ENCODE measurements around the gene GABARAPL1.

DNA sequence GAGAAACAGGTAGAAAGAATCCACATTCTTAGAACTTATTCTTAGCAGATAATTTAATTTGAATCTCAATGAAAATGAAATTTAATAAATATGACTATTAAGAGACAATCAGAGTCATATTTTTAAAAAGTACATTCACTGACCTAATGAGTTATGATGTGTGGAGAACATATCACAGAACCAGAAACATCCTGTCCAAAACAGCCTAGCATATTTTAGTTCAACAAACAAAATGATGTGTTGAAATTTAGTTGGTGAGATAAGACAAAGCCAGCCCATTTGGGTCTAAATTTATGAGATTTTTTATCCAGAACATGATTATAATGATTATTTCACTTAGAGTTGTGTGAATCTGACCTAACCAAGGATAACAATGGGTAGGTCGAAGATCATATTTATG is 25.8 kb downstream of the GABARAPL1 start:
- no peak for TF ChIP-seq REST (IDR thresholded peaks at IDR 0.05; ENCODE audit: low read depth)
- no peak for TF ChIP-seq EP300 (IDR thresholded peaks at IDR 0.05; ENCODE audit: borderline replicate concordance)
- TF ChIP-seq CEBPB (IDR thresholded peaks at IDR 0.05), result no peak
